ENCODE data around the gene FBXW12.
"Not testable (repeated sequence)": the region's sequence is repeated elsewhere in the genome, so short reads cannot be mapped to it uniquely, and the experiment has no call there.

The FBXW12 gene

DNA sequence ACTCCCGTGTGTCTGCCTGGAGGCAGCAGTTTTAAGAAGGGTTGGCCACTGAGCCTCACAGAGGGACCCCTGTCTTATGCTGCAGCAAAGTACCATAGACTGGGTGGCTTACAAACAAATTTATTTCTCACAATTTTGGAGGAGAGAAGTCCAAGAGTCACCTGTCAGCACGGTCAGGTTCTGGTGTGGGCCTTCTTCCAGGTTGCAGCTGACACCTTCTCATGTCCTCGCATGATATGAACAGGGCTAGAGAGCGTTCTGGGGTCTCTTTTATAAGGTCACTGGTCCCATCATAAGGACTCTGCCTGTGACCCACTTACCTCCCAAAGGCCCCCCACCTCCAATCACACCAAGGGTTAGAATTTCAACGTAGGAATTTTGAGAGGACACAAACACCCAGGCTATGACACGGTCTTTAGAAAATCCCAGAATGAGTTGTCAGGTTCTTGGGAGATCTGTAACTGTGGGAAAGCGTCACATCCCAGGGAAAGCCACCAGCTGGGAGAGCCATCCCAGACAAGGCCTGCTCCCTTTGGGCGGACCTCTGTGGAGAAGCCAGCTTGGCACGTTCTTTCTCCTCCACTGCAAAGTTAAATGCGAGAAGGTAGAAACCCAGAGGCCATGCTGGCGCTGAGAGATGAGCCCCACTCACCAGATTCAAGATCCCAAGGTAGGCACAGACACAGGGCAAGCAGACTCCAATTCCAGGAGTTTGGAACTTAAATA is at the start of gene FBXW12:
Gene FBXW12, plus strand, starts transcription at position 569 of the 726 bp plus-strand sequence. CDS start 549 bp downstream, outside the sequence.
- no peak for DNase-seq (ENCODE audit: low read depth in 2 of 3, low spot score in 1 of 3)

GRCh38 chr3:48331706-48332435 is 40.1 kb upstream of the FBXW12 start:
- not testable (repeated sequence) for DNase-seq (ENCODE audit: low read depth in 2 of 3, low spot score in 1 of 3)

- not testable (repeated sequence) for DNase-seq (ENCODE audit: low read depth in 2 of 3, low spot score in 1 of 3)
Measured at GRCh38 chr3:48333346-48334245, 38.4 kb upstream of the FBXW12 start, which contains the start of gene SPINK8. SPINK8 (minus strand) TSS chr3:48333661; CDS start chr3:48328341, 5,320 bp downstream.

GRCh38 chr3:48334605-48335004 is 37.4 kb upstream of the FBXW12 start:
- DNase-seq (ENCODE audit: low read depth in 2 of 3, low spot score in 1 of 3): no peak

DNA sequence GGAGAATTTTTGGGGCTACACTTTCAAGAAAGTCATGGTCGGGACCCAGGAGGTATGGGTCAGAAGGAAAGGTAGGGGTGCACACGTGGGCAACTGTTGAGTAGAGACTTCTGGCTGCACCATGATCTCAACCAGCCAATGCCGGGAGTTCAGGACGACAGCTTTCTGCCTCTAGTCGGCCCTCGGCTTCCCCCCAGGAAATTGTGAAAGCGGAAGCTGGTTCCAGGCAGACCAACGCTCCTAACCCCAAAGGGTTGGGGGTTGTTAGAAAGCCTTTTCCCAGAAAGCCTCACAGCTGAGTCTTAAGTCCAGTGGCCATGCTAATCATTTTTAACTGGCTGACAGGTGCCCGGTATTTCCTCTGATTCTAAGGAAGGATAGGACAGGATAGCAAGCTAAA is 36.7 kb upstream of the FBXW12 start:
- not testable (repeated sequence) for DNase-seq (ENCODE audit: low read depth in 2 of 3, low spot score in 1 of 3)

DNA sequence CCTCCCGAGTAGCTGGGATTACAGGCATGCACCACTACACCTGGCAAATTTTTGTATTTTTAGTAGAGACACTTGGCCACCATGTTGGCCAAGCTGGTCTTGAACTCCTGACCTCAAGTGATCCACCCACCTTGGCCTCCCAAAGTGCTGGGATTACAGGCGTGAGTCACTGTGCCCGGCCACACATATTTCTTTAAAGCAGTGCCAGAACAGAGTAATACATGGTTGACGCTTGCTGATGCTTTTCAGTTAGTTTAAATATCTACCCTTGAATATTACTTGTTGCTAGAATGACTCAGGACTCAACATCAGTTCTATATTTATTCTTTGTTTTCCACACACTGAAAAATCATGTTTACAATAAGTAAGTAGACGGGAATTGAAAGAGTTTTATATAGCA is 34.5 kb upstream of the FBXW12 start:
- DNase-seq (ENCODE audit: low read depth in 2 of 3, low spot score in 1 of 3): not testable (repeated sequence)

DNA sequence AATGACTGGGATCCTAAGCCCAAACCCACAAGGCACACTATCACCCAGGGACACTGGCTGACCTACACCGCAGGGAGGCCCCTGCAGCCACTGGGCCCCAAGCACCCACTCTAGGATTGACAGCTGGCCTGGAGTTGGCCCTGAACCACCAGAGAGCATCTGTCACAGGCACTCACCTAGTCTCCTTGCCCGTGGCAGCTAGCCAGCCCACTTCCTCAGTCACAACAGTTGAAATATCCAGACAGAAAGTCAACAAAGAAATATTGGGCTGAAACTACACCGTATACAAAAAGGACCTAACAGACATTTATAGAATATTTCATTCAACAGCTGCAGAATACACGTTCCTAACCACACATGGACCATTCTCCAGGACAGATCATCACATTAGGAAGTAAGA is 33.4 kb upstream of the FBXW12 start:
- no peak for DNase-seq (ENCODE audit: low read depth in 2 of 3, low spot score in 1 of 3)

- DNase-seq (ENCODE audit: low read depth in 2 of 3, low spot score in 1 of 3): no peak
Measured at GRCh38 chr3:48343432-48343831, 28.6 kb upstream of the FBXW12 start.

DNA sequence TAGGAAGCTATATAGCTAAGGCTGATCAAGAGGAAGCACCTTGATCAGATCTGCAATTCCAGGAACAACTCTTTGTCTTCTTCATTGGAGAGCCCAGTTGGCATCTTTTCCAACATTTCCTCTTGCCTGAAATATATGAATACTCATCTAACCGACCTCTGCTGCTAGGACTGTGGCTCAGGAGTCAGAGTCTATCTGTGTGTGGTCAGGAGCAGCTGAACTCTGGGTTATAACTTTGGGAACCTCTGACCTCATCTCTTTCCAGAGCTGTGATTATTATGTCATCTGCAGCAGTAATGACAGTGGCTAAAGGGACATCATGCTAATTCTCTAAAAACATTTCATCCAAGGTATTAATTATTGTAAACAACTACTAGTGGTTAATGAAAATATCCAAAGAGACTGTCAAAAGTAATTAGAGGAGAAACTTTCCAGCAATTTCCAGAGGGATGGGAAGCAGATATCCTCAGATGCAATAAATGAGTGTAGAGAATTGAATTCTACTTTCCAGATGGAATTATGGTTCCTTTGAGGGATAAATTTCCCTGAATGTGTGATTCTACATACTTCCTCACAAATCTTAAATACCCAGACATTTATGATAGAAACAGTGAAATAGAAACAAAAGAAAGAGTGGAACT is 27.0 kb upstream of the FBXW12 start:
- no peak for DNase-seq (ENCODE audit: low read depth in 2 of 3, low spot score in 1 of 3)

DNA sequence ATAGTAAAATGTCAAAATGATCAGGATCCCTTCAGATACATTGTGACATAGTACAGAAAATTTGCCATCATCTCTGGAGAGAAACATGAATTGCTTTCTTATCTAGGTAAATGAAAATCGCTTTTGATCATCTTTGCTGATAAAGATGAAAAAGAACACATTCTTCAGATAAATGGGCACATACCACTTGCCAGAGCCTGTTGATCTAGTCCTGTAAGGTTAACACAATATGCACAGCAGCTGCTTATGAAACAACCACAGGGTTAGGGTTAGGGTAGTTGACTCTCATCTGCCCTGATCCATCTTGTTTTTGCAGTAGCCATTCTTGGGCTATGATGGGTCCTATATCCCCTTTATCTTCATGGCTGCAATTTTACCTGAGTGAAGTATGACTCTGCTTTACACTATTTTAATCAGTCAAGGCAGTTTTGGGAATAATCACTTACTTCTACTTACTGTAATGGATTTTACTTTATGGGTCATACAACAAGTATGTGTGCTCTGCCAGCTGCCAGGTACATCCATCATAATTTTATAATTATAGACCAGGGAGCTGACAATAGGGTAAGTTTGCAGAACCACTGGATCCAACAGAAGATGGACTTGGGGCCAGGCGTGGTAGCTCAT is 26.0 kb upstream of the FBXW12 start:
- DNase-seq (ENCODE audit: low read depth in 2 of 3, low spot score in 1 of 3): no peak

DNA sequence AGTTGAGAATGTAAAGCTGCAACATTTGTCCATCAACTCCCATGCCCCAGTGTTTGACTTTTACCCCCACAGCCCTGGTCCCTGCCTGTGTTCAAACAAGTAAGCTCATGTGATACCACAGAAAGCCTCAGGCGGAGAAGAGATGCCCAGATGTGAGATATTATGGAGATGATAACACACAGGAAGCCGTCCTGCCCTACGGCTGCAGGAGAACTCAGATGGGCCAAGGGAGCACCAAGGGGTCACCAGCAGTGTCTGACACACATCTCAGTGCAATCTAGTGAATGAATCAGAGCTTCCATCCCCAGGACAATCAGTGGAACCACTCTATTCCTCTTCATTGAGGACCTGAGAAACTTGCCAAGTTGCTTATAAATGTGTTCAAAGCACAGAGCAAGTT is 24.5 kb upstream of the FBXW12 start:
- DNase-seq (ENCODE audit: low read depth in 2 of 3, low spot score in 1 of 3): no peak

GRCh38 chr3:48352546-48352945 is 19.5 kb upstream of the FBXW12 start:
- no peak for DNase-seq (ENCODE audit: low read depth in 2 of 3, low spot score in 1 of 3)

- no peak for DNase-seq (ENCODE audit: low read depth in 2 of 3, low spot score in 1 of 3)
Measured at GRCh38 chr3:48353987-48354386, 18.0 kb upstream of the FBXW12 start.

DNA sequence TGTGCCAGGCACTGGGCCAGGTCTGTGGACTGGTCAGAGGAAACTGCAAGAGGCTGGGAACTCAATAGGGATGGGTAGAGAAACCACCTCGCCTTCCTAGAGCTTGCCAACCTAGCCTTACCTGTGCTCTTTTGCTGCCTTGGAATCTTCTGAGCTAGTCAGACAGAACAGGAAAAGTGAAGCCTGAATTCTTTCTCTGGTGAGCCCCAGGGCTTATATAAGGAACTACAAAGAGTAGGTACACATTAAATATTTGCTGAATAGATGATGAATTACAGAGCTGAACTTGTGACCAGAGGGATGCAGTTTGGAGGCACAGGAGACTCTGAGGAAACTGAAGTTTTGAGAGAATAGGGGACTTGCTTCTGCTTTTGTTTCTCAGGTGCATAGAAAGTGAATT is 15.6 kb upstream of the FBXW12 start:
- DNase-seq (ENCODE audit: low read depth in 2 of 3, low spot score in 1 of 3): no peak

DNA sequence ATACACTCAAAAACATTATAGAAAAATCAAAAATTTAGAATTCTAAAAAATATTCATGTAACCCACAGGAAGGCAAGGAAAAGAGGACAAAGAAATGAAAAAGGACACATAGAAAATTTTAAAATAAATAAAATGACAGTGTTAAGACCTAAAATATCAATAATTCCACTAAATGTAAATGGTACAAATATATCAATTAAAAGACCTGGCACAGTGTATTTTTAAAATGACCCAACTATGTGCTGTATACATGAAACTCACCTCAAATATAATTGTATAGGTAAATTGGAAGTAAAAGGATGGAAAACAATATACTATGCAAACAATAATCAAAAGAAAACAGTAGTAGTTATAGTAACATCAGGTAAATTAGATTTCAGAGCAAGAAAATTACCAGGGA is 10.1 kb upstream of the FBXW12 start:
- no peak for DNase-seq (ENCODE audit: low read depth in 2 of 3, low spot score in 1 of 3)

- DNase-seq (ENCODE audit: low read depth in 2 of 3, low spot score in 1 of 3): no peak
Measured at GRCh38 chr3:48364840-48365239, 7.2 kb upstream of the FBXW12 start.

- no peak for DNase-seq (ENCODE audit: low read depth in 2 of 3, low spot score in 1 of 3)
Measured at GRCh38 chr3:48367201-48367600, 4.8 kb upstream of the FBXW12 start.

DNA sequence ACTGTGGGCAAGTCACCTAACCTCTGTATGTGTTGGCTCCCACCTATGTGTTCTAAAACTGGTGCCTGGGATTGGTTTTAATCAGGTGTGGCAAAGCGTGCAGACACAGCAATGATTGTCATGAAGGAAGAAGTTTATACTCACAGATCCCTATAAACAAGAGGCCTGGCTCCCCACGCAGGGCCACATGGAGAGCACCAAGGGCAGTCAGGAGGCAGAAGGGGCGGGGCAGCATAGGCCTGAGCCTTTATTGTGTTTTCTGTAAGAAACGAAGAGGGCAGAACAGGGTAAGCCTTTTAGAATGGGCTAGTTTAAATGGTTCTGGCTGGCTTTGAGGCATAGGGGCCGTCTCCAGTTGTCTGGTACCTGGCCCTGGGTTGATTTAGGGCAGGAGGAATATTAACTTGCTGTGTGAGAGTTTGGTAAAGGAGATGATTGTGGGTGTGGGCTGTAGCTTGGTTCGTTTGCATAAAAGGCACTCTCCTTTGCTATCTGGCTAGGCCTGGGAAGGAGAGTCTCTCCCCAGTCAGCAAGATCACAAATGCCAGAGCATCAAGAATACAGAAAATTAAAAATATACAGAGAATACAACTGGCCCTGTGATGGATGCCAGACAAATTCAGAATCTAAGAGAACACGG is 2.2 kb upstream of the FBXW12 start:
- no peak for DNase-seq (ENCODE audit: low read depth in 2 of 3, low spot score in 1 of 3)

DNA sequence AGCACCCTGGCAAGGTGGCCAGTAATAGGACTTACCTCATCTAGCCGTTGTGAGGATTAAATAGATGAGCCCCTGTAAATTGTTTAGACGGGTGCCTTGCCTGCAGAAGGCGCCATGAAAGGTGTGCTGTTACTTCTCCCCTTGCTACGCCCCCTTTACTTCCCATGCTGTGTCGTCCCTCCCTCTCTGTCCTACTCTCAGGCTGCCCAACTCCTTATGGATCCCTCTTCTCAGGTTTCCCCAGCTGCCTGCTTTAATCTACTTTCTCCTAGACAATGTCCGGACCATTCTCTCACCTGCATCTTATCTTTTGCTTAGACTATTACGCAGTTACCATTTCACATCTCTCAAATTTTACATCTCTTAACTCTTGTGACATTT is 1.7 kb upstream of the FBXW12 start:
- no peak for DNase-seq (ENCODE audit: low read depth in 2 of 3, low spot score in 1 of 3)

- no peak for DNase-seq (ENCODE audit: low read depth in 2 of 3, low spot score in 1 of 3)
Measured at GRCh38 chr3:48372377-48372770, 355 bp downstream of the FBXW12 start.

All from stimulated activated CD4-positive, alpha-beta T cell treated with anti-CD3 and anti-CD28 coated beads, Interleukin-12 subunit alpha, Interleukin-12 subunit beta, amount 100 ng/mL, for 48 hours (primary cell).